GM12878 (cell line): Measurements from ENCODE around the gene ACOT7. TPM values are rescaled to one million over a fixed set of nuclear protein-coding genes. Genes with fewer than 3 reads are reported as not detected.

Source experiments
- ATAC-seq: fragments of 200-7000 bp; cut with Tn5 transposase; 3 replicates; pipeline ENCODE4 v1.9.1; 2020; ENCODE audit warnings: mild to moderate bottlenecking, moderate library complexity
- BruUV-seq: library from RNA; stranded (reverse); fragments of 400-500 nt; replicated peaks from 2 replicates; lab custom pipeline; 2021; lab: Mats Ljungman, UMichigan
- CTCF ChIA-PET: fragments of 300-600 bp; sonication (Branson Sonifier 250); formaldehyde crosslinking; extraction: SDS; loops from one replicate; lab custom pipeline; 2021; ENCODE audit warnings: inconsistent platforms; lab: Yijun Ruan, JAX
- POLR2A ChIA-PET: fragments of 350-600 bp; formaldehyde crosslinking; extraction: SDS; loops from one replicate; lab custom pipeline; 2021; ENCODE audit warnings: inconsistent platforms; lab: Charles Lee
- RAD21 ChIA-PET: fragments of 300-600 bp; sonication (Branson Sonifier 250); formaldehyde crosslinking; loops from one replicate; lab custom pipeline; 2023; ENCODE audit warnings: antibody characterized with exemption; ENCODE audit not compliant: unreplicated experiment; lab: Charles Lee
- SMC1A ChIA-PET: fragments of 300-600 bp; sonication (Branson Sonifier 250); formaldehyde crosslinking; loops from one replicate; lab custom pipeline; 2023; ENCODE audit not compliant: unreplicated experiment, uncharacterized antibody; lab: Charles Lee
- DNase-seq: peaks from one replicate; pipeline ENCODE4 v3.0.0-alpha.2; 2011; ENCODE audit warnings: low read depth, low spot score
- FAIRE-seq: peaks from 3 replicates; lab custom pipeline; 2011; peaks lifted over from hg19 to GRCh38; lab: Jason Lieb, UNC
- H2AFZ ChIP-seq: 2 replicates; pipeline ENCODE4 v1.6.0; 2011; ENCODE audit warnings: low read depth, low read length, control low read depth; ENCODE audit not compliant: control insufficient read depth
- H3K27ac ChIP-seq: 2 replicates; pipeline ENCODE4 v1.5.1; 2011; ENCODE audit warnings: control low read depth; ENCODE audit not compliant: control insufficient read depth, insufficient read depth
- H3K27me3 ChIP-seq, 2 experiments: replicated peaks in 1 of 2; 2 replicates each; pipeline versions ENCODE4 v1.6.0 to v1.6.1; 2011; ENCODE audit warnings: low read length in 1 of 2; ENCODE audit not compliant: control insufficient read depth in 2 of 2, insufficient read depth in 2 of 2
- H3K36me3 ChIP-seq, 2 experiments: 2 replicates each; pipeline ENCODE4 v1.5.1; 2011; ENCODE audit warnings: low read length in 1 of 2; ENCODE audit not compliant: control insufficient read depth in 2 of 2, insufficient read depth in 2 of 2
- H3K4me1 ChIP-seq: 2 replicates; pipeline ENCODE4 v1.6.1; 2011; ENCODE audit warnings: mild to moderate bottlenecking, low read length, moderate library complexity, mixed read lengths; ENCODE audit not compliant: control insufficient read depth, insufficient read depth
- H3K4me2 ChIP-seq: 2 replicates; pipeline ENCODE4 v1.6.0; 2011; ENCODE audit warnings: control low read depth; ENCODE audit not compliant: control insufficient read depth, insufficient read depth
- H3K4me3 ChIP-seq: fragments of 200-600 bp; sonication (generic); 2 replicates; pipeline ENCODE4 v1.5.1; 2016
- H3K79me2 ChIP-seq: 2 replicates; pipeline ENCODE4 v1.6.0; 2011; ENCODE audit warnings: low read length; ENCODE audit not compliant: control insufficient read depth, insufficient read depth
- H3K9ac ChIP-seq: 2 replicates; pipeline ENCODE4 v1.8.0; 2011; ENCODE audit warnings: low read length, control low read depth, mixed read lengths; ENCODE audit not compliant: control insufficient read depth, insufficient read depth
- H3K9me3 ChIP-seq: replicated peaks from 3 replicates; pipeline ENCODE4 v1.5.1; 2011; ENCODE audit warnings: mild to moderate bottlenecking, low read length; ENCODE audit not compliant: control insufficient read depth, insufficient read depth
- H4K20me1 ChIP-seq: 2 replicates; pipeline ENCODE4 v1.6.0; 2011; ENCODE audit not compliant: control insufficient read depth, insufficient read depth
- BMI1 ChIP-seq: fragments of 450-650 bp; IDR thresholded peaks from 2 replicates; pipeline ENCODE4 v1.6.1; 2016; ENCODE audit warnings: mild to moderate bottlenecking, moderate library complexity, borderline replicate concordance
- CHD2 ChIP-seq: IDR thresholded peaks from 2 replicates; pipeline ENCODE4 v1.6.1; 2011; ENCODE audit warnings: low read depth, low read length, improper control_type of control experiment, borderline replicate concordance
- GATAD2B ChIP-seq: fragments of 450-650 bp; conservative IDR thresholded peaks from 2 replicates; pipeline ENCODE4 v1.6.1; 2017; ENCODE audit warnings: low read depth, mild to moderate bottlenecking, moderate library complexity
- HDGF ChIP-seq: fragments of 450-650 bp; IDR thresholded peaks from 2 replicates; pipeline ENCODE4 v1.6.1; 2016; ENCODE audit warnings: antibody characterized with exemption
- JUNB ChIP-seq: IDR thresholded peaks from 2 replicates; pipeline ENCODE4 v1.6.1; 2016; ENCODE audit warnings: antibody characterized with exemption, mild to moderate bottlenecking
- MTA3 ChIP-seq: IDR thresholded peaks from 2 replicates; pipeline ENCODE4 v1.6.1; 2012; ENCODE audit warnings: low read length, inconsistent platforms, borderline replicate concordance
- MYC ChIP-seq: IDR thresholded peaks from 2 replicates; pipeline ENCODE4 v1.6.1; 2011; ENCODE audit warnings: mild to moderate bottlenecking, low read length, moderate library complexity, inconsistent platforms; ENCODE audit not compliant: insufficient read depth, insufficient replicate concordance, insufficient read length, severe bottlenecking
- SREBF1 ChIP-seq: IDR thresholded peaks from 2 replicates; pipeline ENCODE4 v1.6.1; 2012; ENCODE audit warnings: mild to moderate bottlenecking, low read length
- STAT3 ChIP-seq: IDR thresholded peaks from 2 replicates; pipeline ENCODE4 v1.6.1; 2011; ENCODE audit warnings: low read depth, low read length, improper control_type of control experiment
- ZNF24 ChIP-seq: fragments of 450-650 bp; IDR thresholded peaks from 2 replicates; pipeline ENCODE4 v1.6.1; 2017; ENCODE audit warnings: antibody characterized with exemption, mild to moderate bottlenecking
- WGBS: methylation state at CpG from one replicate; pipeline ENCODE4 v1.1.6; 2016; ENCODE audit warnings: low lambda C conversion rate; ENCODE audit not compliant: insufficient replicate concordance, insufficient coverage; ENCODE audit errors: missing lambda C conversion rate; 5-methylcytosine and 5-hydroxymethylcytosine counted together
- in situ Hi-C: fragments of 300-500 bp; cut with MboI; formaldehyde crosslinking; loops from 9 replicates; pipeline ENCODE4 v1.14.3; 2018; ENCODE audit warnings: mixed read lengths
- intact Hi-C: fragments of 100-400 bp; cut with micrococcal nuclease; formaldehyde crosslinking; loops from one replicate; pipeline ENCODE4 v1.14.2; 2022; ENCODE audit not compliant: unreplicated experiment
- polyA plus RNA-seq, 11 experiments: library from polyadenylated mRNA; depleted of rRNA in 4 of 11; unstranded in 6 of 11; stranded (reverse) in 5 of 11; fragments of >200 nt; fragmentation: Nextera tagmentation in 4 of 11; fragmentation: Illumina TruSeq in 1 of 11; extraction: Ambion mirVana in 4 of 11; extraction: Trizol in 1 of 11; gene quantifications; 1 replicate in 1 of 11; 2 replicates in 10 of 11; pipeline versions ENCODE4 v1.2.1 to v1.2.3, GENCODE V29; 2011 to 2016; ENCODE audit warnings: inconsistent platforms in 2 of 11, missing spikeins in 2 of 11, low read depth in 1 of 11
- total RNA-seq, 4 experiments: library from RNA; depleted of rRNA in 3 of 4; stranded (reverse); fragments of >200 nt in 3 of 4; fragmentation: Illumina TruSeq in 1 of 4; extraction: Trizol in 1 of 4; gene quantifications; 2 replicates each; pipeline versions ENCODE4 v1.2.1 to v1.2.3, GENCODE V29; 2013 to 2021
- TF ChIP-seq, protein P1 (sequence below): IDR thresholded peaks from 2 replicates; pipeline ENCODE4 v1.6.1; 2012; ENCODE audit warnings: low read depth, low read length, improper control_type of control experiment
- TF ChIP-seq, protein P2 (sequence below): fragments of 450-650 bp; IDR thresholded peaks from 2 replicates; pipeline ENCODE4 v1.6.1; 2018; ENCODE audit warnings: borderline replicate concordance, mild to moderate bottlenecking; ENCODE audit not compliant: partially characterized antibody
- TF ChIP-seq, protein P3 (sequence below): fragments of 450-650 bp; IDR thresholded peaks from 2 replicates; pipeline ENCODE4 v1.6.1; 2017; ENCODE audit warnings: mild to moderate bottlenecking, moderate library complexity

Gene ACOT7
- total and polyA plus RNA-seq, 10 of the 15 experiments (the other 5 are each of a cell fraction or from before 2014, with no cell fraction given) = 8.9 to 206 (median 61.2) TPM

DNA sequence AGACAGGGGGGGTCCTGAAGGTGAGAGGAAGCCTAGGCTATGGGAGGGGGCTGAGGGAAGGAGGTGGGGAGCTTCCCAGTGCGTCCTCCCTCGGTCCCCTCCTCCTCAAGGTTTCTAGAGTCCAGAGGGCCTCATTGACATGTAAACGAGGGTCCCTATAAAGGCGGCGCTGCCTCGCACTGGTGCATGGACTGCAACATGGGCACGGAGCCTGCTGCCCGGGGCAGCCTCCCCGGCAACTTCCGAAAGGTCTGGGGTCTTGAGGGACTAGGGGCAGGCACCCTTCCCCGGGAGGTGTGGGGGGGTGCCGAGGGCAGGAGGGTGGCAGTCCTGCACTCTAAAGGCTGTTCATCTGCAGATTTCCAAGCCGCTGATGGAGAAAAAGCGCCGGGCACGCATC, 149.6 kb downstream of the ACOT7 start, which contains the start of gene HES3:
Gene HES3 (plus strand): TSS at position 187 of the 400 bp plus-strand sequence. CDS start 187 bp downstream, at position 374.
- DNase-seq (no peak), FAIRE-seq (no peak), ATAC-seq (no peak)
- POLR2A ChIA-PET = no interaction called here
- intact Hi-C loops = no loop called here
- in situ Hi-C loops = no loop called here
- SMC1A ChIA-PET = no interaction called here
- Histone ChIP-seq H3K9ac (no peak within 1 kb of the TSS), H3K4me1 (peaks cover 5% of the 10 kb centered on the region), H2AFZ (no peak within 1 kb of the TSS), H3K27ac (no peak within 1 kb of the TSS), H3K4me3 (no peak within 1 kb of the TSS), H3K36me3 (no peaks in the 10 kb centered on the region), H3K9me3 (no peaks in the 10 kb centered on the region), H3K79me2 (no peaks in the 10 kb centered on the region), H3K27me3 (peaks cover 17 to 26% of the 10 kb centered on the region in 2 experiments), H3K4me2 (no peak within 1 kb of the TSS), H4K20me1 (no peaks in the 10 kb centered on the region)
- CTCF ChIA-PET = interaction anchor here (1.3 kb wide), 1 partner anchor 116 kb away, joined by 3 read pairs; no protein-coding TSS in a partner anchor
- 15% methylated on average over 15 of the region's 16 CpGs for WGBS
- TF ChIP-seq MTA3 = no peak
- no peak for TF ChIP-seq CHD2
- TF ChIP-seq, protein P1, sequence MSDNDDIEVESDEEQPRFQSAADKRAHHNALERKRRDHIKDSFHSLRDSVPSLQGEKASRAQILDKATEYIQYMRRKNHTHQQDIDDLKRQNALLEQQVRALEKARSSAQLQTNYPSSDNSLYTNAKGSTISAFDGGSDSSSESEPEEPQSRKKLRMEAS = no peak
- TF ChIP-seq BMI1 = no peak
- TF ChIP-seq SREBF1 = no peak
- TF ChIP-seq STAT3 = no peak
- TF ChIP-seq JUNB = no peak
- TF ChIP-seq HDGF = no peak
- no peak for TF ChIP-seq ZNF24
- no peak for TF ChIP-seq MYC
- TF ChIP-seq, protein P2, sequence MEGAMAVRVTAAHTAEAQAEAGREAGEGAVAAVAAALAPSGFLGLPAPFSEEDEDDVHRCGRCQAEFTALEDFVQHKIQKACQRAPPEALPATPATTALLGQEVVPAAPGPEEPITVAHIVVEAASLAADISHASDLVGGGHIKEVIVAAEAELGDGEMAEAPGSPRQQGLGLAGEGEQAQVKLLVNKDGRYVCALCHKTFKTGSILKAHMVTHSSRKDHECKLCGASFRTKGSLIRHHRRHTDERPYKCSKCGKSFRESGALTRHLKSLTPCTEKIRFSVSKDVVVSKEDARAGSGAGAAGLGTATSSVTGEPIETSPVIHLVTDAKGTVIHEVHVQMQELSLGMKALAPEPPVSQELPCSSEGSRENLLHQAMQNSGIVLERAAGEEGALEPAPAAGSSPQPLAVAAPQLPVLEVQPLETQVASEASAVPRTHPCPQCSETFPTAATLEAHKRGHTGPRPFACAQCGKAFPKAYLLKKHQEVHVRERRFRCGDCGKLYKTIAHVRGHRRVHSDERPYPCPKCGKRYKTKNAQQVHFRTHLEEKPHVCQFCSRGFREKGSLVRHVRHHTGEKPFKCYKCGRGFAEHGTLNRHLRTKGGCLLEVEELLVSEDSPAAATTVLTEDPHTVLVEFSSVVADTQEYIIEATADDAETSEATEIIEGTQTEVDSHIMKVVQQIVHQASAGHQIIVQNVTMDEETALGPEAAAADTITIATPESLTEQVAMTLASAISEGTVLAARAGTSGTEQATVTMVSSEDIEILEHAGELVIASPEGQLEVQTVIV = no peak
- TF ChIP-seq, protein P3, sequence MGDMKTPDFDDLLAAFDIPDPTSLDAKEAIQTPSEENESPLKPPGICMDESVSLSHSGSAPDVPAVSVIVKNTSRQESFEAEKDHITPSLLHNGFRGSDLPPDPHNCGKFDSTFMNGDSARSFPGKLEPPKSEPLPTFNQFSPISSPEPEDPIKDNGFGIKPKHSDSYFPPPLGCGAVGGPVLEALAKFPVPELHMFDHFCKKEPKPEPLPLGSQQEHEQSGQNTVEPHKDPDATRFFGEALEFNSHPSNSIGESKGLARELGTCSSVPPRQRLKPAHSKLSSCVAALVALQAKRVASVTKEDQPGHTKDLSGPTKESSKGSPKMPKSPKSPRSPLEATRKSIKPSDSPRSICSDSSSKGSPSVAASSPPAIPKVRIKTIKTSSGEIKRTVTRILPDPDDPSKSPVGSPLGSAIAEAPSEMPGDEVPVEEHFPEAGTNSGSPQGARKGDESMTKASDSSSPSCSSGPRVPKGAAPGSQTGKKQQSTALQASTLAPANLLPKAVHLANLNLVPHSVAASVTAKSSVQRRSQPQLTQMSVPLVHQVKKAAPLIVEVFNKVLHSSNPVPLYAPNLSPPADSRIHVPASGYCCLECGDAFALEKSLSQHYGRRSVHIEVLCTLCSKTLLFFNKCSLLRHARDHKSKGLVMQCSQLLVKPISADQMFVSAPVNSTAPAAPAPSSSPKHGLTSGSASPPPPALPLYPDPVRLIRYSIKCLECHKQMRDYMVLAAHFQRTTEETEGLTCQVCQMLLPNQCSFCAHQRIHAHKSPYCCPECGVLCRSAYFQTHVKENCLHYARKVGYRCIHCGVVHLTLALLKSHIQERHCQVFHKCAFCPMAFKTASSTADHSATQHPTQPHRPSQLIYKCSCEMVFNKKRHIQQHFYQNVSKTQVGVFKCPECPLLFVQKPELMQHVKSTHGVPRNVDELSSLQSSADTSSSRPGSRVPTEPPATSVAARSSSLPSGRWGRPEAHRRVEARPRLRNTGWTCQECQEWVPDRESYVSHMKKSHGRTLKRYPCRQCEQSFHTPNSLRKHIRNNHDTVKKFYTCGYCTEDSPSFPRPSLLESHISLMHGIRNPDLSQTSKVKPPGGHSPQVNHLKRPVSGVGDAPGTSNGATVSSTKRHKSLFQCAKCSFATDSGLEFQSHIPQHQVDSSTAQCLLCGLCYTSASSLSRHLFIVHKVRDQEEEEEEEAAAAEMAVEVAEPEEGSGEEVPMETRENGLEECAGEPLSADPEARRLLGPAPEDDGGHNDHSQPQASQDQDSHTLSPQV = no peak
- TF ChIP-seq GATAD2B = no peak
- no TSS peak for BruUV-seq
- RAD21 ChIA-PET = no interaction called here
